Adipocyte (in vitro differentiated cells): Measurements from ENCODE around the gene NSFL1C.

Experiments
- DNase-seq: peaks from one replicate; pipeline ENCODE4 v3.0.0-alpha.2; 2015; ENCODE audit warnings: low read depth
- H3K27me3 ChIP-seq: replicated peaks from 2 replicates; pipeline ENCODE4 v1.7.0; 2013; ENCODE audit warnings: mild to moderate bottlenecking, low read length, moderate library complexity; ENCODE audit not compliant: control insufficient read depth, insufficient read depth
- H3K36me3 ChIP-seq: 2 replicates; pipeline ENCODE4 v1.7.0; 2013; ENCODE audit warnings: low read length, mild to moderate bottlenecking, moderate library complexity; ENCODE audit not compliant: control insufficient read depth, insufficient read depth, severe bottlenecking
- H3K4me1 ChIP-seq: 2 replicates; pipeline ENCODE4 v1.7.0; 2013; ENCODE audit warnings: mild to moderate bottlenecking, low read length, moderate library complexity; ENCODE audit not compliant: control insufficient read depth, insufficient read depth
- H3K4me3 ChIP-seq: 2 replicates; pipeline ENCODE4 v1.7.0; 2013; ENCODE audit warnings: mild to moderate bottlenecking, low read length, moderate library complexity
- H3K9ac ChIP-seq: 2 replicates; pipeline ENCODE4 v1.7.0; 2013; ENCODE audit warnings: mild to moderate bottlenecking, low read length, moderate library complexity
- H3K9me3 ChIP-seq: 2 replicates; pipeline ENCODE4 v1.7.0; 2013; ENCODE audit warnings: mild to moderate bottlenecking, low read length, moderate library complexity; ENCODE audit not compliant: control insufficient read depth

NSFL1C gene

DNA sequence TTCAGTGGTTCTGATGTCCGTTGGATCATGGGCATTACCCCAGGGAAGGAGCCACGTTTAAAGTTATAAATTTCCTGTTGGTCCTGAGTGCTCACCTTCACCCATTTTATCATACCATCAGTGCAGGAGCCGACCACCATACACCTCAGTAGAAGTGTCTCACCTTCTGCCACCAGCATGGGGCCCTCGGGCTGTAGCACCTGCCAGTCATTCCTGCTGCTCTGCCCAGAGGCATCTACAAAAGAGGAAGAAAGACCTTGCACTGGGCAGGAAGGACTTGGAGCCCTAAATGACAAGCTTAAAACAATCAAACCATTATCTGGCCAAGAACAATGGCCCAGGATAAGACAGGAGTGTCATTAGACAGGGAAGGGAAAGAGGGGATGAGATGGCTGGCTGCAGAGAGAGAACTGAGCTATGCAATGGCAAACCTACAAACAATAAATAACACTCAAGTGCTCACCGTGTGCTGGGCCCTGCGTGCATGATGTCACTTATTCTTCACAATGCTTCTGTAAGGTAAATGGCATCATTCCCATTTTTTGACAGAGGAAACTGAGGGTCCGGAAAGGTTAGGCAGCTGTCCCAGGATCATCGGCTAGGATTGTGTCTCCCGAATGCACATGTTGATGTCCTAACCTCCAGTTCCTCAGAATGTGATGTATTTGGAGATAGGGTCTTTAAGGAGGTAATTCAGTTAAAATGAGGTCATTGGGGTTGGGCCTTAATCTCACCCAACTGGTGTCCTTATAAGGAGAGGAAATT lies 13.4 kb upstream of the NSFL1C start:
- Histone ChIP-seq H3K36me3 (no peaks in the 10 kb centered on the region), H3K9me3 (no peaks in the 10 kb centered on the region), H3K27me3 (peaks cover 8% of the 10 kb centered on the region), H3K4me3 (no peak overlapping the region), H3K4me1 (peaks cover 4% of the 10 kb centered on the region), H3K9ac (no peak overlapping the region)
- DNase-seq, result no peak

DNA sequence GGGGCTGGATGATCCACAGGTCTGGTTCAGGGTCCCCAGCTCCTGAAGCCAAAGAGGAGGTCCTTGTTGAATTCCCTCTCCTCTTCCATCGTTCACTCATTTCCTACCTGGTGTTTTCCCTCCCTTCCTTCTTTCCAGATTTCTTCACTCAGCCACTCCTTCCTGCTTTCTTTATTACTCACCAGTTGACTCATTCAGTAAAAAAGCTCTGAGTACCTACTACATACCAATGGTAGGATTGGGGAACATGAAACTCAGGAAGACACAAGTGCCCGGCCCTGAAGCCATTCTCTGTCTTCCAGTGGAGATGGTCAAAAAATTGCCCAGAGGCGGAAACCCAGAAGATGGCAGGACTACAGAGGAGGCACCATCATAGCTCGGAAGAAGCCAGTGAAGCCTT lies 11.9 kb upstream of the NSFL1C start:
- H3K27me3 ChIP-seq, result peaks cover 8% of the 10 kb centered on the region
- H3K9me3 ChIP-seq, result no peaks in the 10 kb centered on the region
- no peak overlapping the region for H3K4me3 ChIP-seq
- H3K9ac ChIP-seq, result no peak overlapping the region
- H3K36me3 ChIP-seq, result no peaks in the 10 kb centered on the region
- peaks cover 4% of the 10 kb centered on the region for H3K4me1 ChIP-seq
- peak; percentile 48 for DNase-seq

DNA sequence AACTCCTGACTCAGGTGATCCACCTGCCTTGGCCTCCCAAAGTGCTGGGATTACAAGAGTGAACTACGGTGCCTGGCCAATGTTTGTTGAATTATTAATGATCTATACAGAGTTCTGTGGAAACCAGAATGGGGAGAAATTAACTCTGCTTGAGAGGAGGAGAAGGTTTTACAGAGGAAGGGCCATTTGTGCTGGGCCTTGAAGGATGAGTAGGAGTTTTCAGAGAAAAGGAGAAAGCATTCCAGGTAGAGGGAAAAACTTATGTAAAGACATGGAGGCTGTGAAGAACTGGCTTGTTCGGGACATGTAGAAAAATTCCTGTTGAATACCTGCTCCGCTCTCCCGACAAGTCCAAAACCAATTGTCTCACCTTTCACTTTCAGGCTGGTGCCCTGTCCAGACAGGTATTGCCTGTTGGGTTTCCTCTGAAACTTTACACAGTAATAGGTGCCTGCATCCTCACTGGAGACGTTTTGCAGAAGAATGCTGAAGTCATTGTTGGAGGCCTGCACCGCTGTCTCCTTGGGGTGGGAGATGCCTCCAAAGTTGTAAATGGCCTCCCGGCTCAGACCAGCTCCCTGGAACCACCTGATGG lies 11.3 kb upstream of the NSFL1C start:
- H3K9me3 ChIP-seq, result no peaks in the 10 kb centered on the region
- H3K4me1 ChIP-seq, result peaks cover 4% of the 10 kb centered on the region
- no peak overlapping the region for H3K9ac ChIP-seq
- H3K27me3 ChIP-seq, result peaks cover 8% of the 10 kb centered on the region
- no peaks in the 10 kb centered on the region for H3K36me3 ChIP-seq
- H3K4me3 ChIP-seq, result no peak overlapping the region
- no peak for DNase-seq

DNA sequence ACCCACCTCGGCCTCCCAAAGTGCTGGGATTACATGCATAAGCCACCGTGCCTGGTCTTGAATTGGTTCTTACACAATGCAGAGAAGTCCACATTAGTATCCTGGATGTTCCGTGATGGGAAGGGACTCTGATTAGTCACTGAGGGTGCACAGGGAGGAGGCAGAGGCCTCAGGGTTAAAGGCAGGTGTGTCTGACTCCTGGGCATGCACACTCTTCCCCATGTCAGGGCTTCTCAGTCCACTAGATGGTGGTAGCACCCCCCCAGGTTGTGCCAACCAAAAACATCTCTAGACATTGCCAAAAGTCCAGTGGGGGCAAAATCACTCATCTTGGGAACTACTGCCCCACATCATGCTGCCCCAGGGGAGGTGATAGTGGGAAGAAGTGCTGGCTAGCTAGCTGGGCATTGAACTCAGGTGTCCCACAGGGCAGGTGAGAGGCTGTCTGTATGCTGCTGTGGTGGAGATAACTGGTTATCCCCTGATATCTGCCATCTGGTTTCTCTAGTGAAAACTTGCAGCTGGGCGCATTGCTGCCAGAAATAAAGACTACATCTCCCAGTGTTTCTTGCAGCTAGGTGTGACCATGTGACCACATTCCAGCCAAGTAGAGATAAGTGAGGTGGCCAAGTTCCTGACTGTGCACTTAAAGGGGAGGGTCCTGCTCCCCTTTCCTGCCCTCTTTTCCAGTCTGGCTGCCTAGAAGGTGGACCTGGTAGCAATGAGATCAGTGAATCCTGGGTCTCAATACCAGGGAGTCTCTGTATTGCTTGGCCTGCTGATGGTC lies 8.4 kb upstream of the NSFL1C start:
- Histone ChIP-seq H3K9me3 (no peaks in the 10 kb centered on the region), H3K4me3 (no peak overlapping the region), H3K27me3 (peaks cover 3% of the 10 kb centered on the region), H3K4me1 (peaks cover 13% of the 10 kb centered on the region), H3K36me3 (no peaks in the 10 kb centered on the region), H3K9ac (no peak overlapping the region)
- DNase-seq, result no peak

DNA sequence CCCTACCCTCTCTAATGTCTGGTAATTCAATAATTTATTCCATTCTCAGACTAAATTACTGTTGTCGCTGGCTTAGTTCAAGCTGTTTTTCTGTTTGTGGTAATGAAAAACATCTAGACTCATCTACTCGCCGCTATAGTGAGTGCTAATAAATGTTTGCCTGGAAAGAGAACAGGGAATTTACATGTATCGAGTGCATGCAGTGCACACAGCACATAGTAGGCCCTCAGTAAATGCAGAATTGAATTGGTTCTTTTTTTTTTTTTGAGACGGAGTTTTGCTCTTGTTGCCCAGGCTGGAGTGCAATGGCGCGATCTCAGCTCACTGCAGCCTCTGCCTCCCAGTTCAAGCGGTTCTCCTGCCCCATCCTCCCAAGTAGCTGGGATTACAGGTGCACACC lies 7.7 kb upstream of the NSFL1C start:
- no peaks in the 10 kb centered on the region for H3K9me3 ChIP-seq
- H3K27me3 ChIP-seq, result peaks cover 3% of the 10 kb centered on the region
- H3K36me3 ChIP-seq, result no peaks in the 10 kb centered on the region
- H3K4me1 ChIP-seq, result peaks cover 18% of the 10 kb centered on the region
- no peak overlapping the region for H3K4me3 ChIP-seq
- no peak overlapping the region for H3K9ac ChIP-seq
- no peak for DNase-seq

DNA sequence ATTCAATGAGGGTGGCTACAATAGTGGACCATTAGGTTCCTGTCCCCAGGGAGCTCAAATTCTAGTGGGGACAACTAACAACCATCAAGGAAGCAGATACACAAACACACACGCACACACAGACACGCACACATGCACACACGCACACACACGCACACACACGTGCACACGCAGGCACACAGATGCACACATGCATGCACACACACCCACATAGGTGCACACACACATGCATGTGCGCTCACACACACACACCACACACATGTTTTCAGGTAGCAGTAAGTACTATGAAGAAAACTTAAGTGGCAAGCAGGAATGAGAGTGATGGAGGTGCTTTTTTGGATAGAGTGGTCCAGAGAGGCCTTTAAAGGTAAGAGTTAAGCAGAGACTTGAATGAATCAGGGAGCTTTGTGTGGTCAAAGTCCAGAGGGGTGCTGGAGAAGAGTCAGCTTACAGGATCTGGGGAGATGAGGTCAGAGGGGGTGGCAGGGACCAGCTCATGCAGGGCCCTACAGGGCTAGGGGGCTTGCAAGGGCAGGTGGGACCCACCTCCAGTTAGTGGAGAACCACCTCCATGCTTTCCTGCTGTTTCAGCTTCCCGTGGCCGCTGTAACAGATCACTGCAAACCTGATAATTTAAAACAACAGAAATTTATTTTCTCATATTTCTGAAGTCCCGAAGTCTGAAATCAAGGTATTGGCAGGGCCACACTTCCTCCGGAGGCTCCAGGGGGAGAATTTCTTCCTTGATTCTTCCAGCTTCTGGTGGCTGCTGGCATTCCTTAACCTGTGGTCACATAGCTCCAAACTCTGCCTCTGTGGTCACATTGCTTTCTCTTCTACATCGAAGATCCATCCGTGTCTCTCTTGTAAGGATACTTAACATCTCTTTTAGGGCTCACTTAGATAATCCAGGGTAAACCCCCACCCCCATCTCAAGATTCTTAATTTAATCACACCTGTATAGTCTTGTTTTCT lies 6.9 kb upstream of the NSFL1C start:
- DNase-seq, result no peak
- Histone ChIP-seq H3K9ac (no peak overlapping the region), H3K36me3 (no peaks in the 10 kb centered on the region), H3K27me3 (peaks cover 3% of the 10 kb centered on the region), H3K4me1 (peaks cover 19% of the 10 kb centered on the region), H3K9me3 (no peaks in the 10 kb centered on the region), H3K4me3 (no peak overlapping the region)

DNA sequence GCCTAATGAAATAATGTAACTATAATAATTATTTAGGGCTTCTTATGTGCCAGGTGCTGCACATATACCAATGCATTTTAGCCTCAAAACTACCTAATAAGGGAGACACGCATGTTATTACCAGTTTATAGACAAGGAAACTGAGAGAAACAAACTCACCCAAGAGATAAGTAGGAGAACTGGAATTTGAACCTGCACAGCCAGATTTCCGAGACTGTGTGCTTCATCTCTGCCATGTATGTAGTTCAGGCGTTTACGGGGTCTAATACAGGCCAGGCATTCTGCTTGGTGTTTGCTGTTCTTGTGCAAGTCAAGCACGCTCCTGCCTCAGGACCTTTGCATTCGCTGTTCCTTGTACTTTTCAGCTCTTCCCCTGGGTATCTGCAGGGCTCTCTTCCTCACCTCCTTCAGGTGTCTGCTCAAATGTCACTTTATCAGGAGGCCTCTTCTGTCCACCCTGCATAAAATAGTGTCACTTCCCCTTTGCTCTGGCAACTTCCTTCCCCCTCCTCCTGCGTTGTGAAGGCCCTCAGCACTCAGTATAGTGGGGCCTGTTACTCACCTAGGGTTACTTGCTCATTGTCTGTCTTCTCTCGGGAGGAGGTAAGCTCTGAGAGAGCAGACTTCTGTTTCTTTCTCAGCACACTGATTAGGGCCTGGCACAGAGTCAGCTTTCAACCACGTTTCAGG lies 6.1 kb upstream of the NSFL1C start:
- Histone ChIP-seq H3K4me3 (no peak overlapping the region), H3K9me3 (no peaks in the 10 kb centered on the region), H3K36me3 (no peaks in the 10 kb centered on the region), H3K9ac (no peak overlapping the region), H3K27me3 (peaks cover 3% of the 10 kb centered on the region), H3K4me1 (peaks cover 19% of the 10 kb centered on the region)
- no peak for DNase-seq

DNA sequence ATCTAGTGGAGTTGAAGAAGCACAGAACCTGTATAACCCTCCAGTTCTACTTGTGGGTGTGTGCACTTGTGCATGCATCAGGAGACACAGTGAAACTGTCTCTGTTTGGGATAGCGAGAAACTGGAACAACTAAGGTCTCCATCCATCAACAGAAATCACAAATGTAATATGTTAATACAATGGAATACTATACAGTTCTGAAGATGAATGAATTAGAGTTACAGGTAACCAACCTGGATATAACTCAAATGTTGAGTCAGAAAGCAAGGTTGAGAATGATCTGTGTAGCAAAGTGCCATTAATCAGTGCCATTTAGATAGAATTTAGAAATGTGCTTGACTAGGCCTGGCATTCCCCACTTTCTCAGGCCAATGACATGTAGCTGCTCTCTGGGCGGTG lies 4.6 kb upstream of the NSFL1C start:
- no peak for DNase-seq
- Histone ChIP-seq H3K9me3 (no peaks in the 10 kb centered on the region), H3K9ac (no peak overlapping the region), H3K4me1 (peaks cover 19% of the 10 kb centered on the region), H3K36me3 (no peaks in the 10 kb centered on the region), H3K4me3 (no peak overlapping the region), H3K27me3 (no peaks in the 10 kb centered on the region)

DNA sequence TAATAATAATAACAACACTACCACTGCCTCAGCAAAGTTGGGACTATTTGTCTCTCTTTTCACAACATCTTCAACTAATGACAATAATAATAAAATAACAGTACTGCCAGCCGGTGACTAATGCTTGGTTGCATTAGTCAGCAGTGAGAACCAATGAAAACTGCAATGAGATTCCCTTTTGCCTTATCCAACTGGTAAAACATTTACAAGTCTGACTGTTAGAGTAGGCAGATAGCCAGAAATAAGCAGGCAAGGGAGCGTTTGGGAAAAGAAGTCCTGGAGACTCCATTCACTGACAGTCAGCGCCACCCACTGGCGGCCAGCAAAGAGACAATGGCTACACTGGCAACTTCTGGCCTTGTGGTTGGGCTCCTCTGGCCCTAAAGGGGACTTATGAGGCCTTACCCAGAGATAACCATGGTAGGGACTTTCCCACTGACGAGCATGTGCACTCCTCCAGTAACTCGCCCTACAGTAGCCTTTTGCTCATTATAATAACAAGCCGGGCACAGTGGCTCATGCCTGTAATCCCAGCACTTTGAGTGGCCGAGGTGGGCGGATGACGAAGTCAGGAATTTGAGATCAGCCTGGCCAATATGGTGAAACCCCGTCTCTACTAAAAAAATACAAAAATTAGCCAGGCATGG lies 3.4 kb upstream of the NSFL1C start:
- H3K4me1 ChIP-seq, result peaks cover 29% of the 10 kb centered on the region
- no peaks in the 10 kb centered on the region for H3K27me3 ChIP-seq
- no peaks in the 10 kb centered on the region for H3K9me3 ChIP-seq
- H3K36me3 ChIP-seq, result no peaks in the 10 kb centered on the region
- peak overlapping the region; percentile 48 for H3K9ac ChIP-seq
- peak overlapping the region; percentile 39 for H3K4me3 ChIP-seq
- DNase-seq, result peak; percentile 93

DNA sequence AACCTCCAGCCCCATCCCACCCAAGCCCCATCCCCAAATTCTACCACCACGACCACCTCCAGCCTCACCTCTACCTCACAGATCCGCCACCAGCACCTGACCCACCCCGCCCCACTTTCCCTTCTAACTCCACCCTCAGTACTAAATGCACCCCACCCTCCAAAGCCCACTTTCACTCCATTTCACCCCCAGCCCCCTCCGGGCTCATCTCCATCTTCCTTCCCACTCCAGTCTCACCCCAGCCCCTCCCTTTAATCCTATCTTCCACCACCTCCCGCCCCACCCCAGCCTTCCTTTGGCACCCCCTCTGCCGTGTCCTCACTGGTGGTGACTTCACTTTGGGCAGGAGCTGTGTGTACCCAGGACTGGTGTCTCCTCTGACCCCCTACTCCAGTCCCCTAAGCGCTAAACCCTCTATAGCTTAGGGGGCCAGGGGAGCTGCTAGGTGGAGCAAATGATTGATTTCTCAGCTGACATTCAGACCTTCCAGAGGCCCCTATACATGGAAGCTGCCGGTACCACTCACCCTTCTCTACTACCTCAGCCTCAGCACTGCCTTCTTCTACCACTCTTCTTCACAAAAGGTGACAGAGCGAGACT lies 2.8 kb upstream of the NSFL1C start:
- peaks cover 33% of the 10 kb centered on the region for H3K4me1 ChIP-seq
- no peak for DNase-seq
- no peaks in the 10 kb centered on the region for H3K27me3 ChIP-seq
- peak overlapping the region; percentile 48 for H3K9ac ChIP-seq
- H3K36me3 ChIP-seq, result peaks cover 3% of the 10 kb centered on the region
- H3K4me3 ChIP-seq, result peak overlapping the region; percentile 39
- no peaks in the 10 kb centered on the region for H3K9me3 ChIP-seq
